Left ventricle myocardium inferior (tissue), 1 donor: Measurements from ENCODE around the gene NPHP3. TPM values are rescaled to one million over a fixed set of nuclear protein-coding genes. Genes with fewer than 3 reads are reported as not detected.

Experiments
- DNase-seq: peaks from one replicate; pipeline ENCODE4 v3.0.0-alpha.2; 2020
- H3K27ac ChIP-seq: fragments of 200-600 bp; replicated peaks from 2 replicates; pipeline ENCODE4 v1.8.0; 2021
- H3K27me3 ChIP-seq: fragments of 200-600 bp; 2 replicates; pipeline ENCODE4 v1.8.0; 2021; ENCODE audit warnings: low read depth
- H3K36me3 ChIP-seq: fragments of 200-600 bp; 2 replicates; pipeline ENCODE4 v1.8.0; 2021
- H3K4me1 ChIP-seq: fragments of 200-600 bp; 2 replicates; pipeline ENCODE4 v1.8.0; 2021
- H3K4me3 ChIP-seq: fragments of 200-600 bp; 2 replicates; pipeline ENCODE4 v1.8.0; 2021; ENCODE audit warnings: mild to moderate bottlenecking, moderate library complexity
- H3K9me3 ChIP-seq: fragments of 200-600 bp; replicated peaks from 2 replicates; pipeline ENCODE4 v1.8.0; 2021
- intact Hi-C: fragments of 100-400 bp; cut with micrococcal nuclease; formaldehyde crosslinking; loops from one replicate; pipeline ENCODE4 v1.11.0; 2022
- total RNA-seq: library from RNA; stranded (reverse); fragmentation: NEBNext Ultra II Directional; extraction: Animal tissue kit (Norgen Biotek cat#: 25700); gene quantifications from one replicate; pipeline ENCODE4 v1.2.1, GENCODE V29; 2021
- TF ChIP-seq, protein P1 (sequence below): fragments of 200-600 bp; IDR thresholded peaks from 2 replicates; pipeline ENCODE4 v1.8.0; 2021; ENCODE audit warnings: antibody characterized with exemption, mild to moderate bottlenecking, borderline replicate concordance
- donor health status: DM: no; HTN: yes; CAD: no; lungs with severe emphysema.

The NPHP3 gene
- total RNA-seq, 1 donor from 2014 or later: 10.1 TPM

DNA sequence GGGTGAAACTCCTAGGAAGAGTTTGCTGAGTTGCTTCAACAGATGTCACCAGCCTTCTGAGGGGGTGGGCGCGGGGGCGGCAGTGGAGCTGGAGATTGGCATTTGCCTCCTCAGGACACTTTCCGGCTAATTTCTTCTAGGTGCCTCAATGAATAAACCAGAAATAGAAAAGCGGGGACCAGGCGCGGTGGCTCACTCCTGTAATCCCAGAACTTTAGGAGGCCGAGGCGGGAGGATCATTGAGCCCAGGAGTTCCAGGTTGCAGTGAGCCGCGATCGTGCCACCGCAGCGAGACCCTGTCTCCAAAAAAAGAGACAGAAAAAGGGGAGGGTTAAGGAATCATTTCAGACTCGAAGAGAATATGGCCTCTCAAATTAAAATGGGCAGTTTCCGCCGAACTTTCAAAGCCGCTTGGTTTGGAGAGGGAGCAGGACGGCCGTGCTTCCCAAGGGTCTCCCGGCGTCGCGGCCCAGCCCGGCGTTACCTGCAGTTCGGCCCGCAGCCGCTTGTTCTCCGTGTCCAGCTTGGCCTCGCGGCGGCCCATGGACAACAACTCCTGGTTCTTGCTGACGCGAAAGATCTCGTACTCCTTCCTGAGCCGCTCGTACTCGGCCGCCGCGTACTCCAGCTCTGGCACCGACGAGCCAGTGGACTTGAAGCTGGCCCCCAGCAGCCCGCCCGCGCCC, 587 bp downstream of the NPHP3 start:
- TF ChIP-seq, protein P1, sequence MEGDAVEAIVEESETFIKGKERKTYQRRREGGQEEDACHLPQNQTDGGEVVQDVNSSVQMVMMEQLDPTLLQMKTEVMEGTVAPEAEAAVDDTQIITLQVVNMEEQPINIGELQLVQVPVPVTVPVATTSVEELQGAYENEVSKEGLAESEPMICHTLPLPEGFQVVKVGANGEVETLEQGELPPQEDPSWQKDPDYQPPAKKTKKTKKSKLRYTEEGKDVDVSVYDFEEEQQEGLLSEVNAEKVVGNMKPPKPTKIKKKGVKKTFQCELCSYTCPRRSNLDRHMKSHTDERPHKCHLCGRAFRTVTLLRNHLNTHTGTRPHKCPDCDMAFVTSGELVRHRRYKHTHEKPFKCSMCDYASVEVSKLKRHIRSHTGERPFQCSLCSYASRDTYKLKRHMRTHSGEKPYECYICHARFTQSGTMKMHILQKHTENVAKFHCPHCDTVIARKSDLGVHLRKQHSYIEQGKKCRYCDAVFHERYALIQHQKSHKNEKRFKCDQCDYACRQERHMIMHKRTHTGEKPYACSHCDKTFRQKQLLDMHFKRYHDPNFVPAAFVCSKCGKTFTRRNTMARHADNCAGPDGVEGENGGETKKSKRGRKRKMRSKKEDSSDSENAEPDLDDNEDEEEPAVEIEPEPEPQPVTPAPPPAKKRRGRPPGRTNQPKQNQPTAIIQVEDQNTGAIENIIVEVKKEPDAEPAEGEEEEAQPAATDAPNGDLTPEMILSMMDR: peak; percentile 64
- peaks cover 25% of the 10 kb centered on the region for H3K36me3 ChIP-seq
- H3K27ac ChIP-seq: peak overlapping the region; percentile 99
- peak overlapping the region; percentile 95 for H3K4me3 ChIP-seq
- intact Hi-C loops: loop anchor here (10.0 kb wide), 1 partner anchor 853 kb away; the partner anchor contains the start of gene CDV3
- no peaks in the 10 kb centered on the region for H3K9me3 ChIP-seq
- H3K27me3 ChIP-seq: no peaks in the 10 kb centered on the region
- peak; percentile 70 for DNase-seq
- H3K4me1 ChIP-seq: peaks cover 54% of the 10 kb centered on the region

DNA sequence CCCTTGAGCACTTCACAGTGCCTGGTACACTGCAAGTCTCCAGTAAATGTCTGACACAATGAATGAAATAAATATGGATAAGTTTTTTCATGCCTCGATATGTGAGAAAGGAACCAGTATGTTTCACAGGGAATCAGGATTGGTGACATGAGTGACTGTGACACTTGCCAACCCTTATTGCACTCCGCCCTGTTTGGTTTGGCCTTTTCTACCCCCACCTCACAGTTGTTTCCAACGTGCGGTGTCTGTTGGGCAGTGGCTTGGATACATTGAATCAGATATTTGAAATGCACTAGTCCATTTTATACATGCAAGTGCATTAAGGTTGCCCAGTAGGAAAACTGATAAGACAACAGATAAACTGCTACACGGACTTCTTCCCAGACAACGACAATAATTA, 2.0 kb downstream of the NPHP3 start:
- intact Hi-C loops: loop anchor here (10.0 kb wide), 1 partner anchor 855 kb away; the partner anchor contains the start of gene CDV3
- no peaks in the 10 kb centered on the region for H3K9me3 ChIP-seq
- H3K4me3 ChIP-seq: peak overlapping the region; percentile 95
- peaks cover 39% of the 10 kb centered on the region for H3K36me3 ChIP-seq
- H3K27me3 ChIP-seq: no peaks in the 10 kb centered on the region
- TF ChIP-seq, protein P1: no peak
- H3K4me1 ChIP-seq: peaks cover 52% of the 10 kb centered on the region
- no peak for DNase-seq
- no peak overlapping the region for H3K27ac ChIP-seq

DNA sequence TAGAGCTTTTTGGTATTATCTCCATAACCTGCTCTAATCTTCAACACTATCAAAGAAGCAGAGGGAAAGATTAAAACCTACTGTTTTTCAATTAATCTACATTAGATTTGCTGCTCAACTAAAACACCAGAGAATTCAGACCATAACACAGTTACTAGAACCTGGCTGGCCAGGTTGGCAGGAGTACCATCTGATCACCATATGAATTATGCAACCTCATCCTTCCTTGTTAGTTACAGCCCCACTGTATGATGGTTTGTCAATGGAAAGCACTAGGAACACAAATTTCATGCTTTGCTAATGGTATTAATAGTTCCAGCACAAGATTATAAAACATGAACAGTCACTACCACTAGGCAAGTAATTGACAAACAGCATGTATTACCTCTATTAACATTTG, 5.8 kb downstream of the NPHP3 start:
- H3K9me3 ChIP-seq: no peaks in the 10 kb centered on the region
- peaks cover 44% of the 10 kb centered on the region for H3K4me1 ChIP-seq
- no peak for DNase-seq
- intact Hi-C loops: no loop called here
- no peak overlapping the region for H3K4me3 ChIP-seq
- no peaks in the 10 kb centered on the region for H3K27me3 ChIP-seq
- H3K36me3 ChIP-seq: peaks cover 66% of the 10 kb centered on the region
- H3K27ac ChIP-seq: no peak overlapping the region
- TF ChIP-seq, protein P1: no peak

DNA sequence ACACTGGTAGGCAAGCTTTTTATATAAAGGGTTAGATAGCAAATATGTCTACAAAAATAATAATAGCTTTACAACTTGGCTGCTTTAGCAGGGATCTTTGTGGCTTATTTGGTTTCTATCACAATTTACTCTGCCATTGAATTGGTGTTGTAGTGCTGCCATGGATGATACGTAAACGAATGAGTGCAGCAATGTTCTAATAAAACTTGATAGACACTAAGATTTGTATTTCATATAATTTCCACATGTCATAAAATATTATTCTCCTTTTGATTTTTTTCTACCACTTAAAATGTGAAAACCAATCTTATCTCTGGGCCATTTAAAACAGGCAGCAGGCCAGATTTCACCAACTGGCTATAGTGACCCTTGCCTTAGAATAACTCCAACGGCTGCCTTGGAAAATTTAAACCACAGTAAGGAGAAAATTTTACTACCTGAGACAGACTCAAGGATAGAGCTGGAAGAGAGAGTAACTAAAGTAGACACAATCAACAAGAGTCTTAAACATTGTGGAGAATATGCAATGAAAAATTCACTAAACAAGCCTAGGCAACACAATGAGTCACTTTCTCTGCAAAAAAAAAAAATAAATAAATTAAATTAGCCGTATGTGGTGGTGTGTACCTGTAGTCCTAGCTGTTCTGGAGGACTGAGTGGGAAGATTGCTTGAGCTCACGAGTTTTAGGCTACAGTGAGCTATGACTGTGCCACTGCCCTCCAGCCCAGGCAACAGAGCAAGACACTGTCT, 8.1 kb downstream of the NPHP3 start:
- no peaks in the 10 kb centered on the region for H3K27me3 ChIP-seq
- no peak overlapping the region for H3K27ac ChIP-seq
- TF ChIP-seq, protein P1: no peak
- DNase-seq: no peak
- no peak overlapping the region for H3K4me3 ChIP-seq
- no peaks in the 10 kb centered on the region for H3K9me3 ChIP-seq
- intact Hi-C loops: no loop called here
- H3K36me3 ChIP-seq: peaks cover 85% of the 10 kb centered on the region
- H3K4me1 ChIP-seq: peaks cover 21% of the 10 kb centered on the region

DNA sequence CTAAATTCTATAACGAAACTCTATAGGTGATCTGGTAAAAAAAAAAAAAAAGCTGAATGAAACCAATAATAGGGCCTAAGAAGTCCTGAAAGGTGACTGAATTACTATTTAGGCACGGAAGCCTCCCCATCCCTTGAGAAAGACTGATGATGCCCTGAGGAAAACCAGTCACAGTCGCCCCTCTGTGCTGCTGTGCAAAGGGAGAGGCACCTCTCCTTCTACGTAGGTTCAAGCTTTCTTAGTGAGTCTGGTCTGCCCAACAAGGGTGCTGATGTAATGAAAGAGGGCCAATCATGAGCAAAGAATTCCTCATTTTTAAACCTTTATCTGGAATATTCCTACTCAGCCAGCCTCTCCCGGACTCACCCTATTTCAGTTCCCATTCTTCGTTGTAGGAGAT, 11.9 kb downstream of the NPHP3 start:
- TF ChIP-seq, protein P1: no peak
- H3K4me1 ChIP-seq: peaks cover 10% of the 10 kb centered on the region
- H3K27ac ChIP-seq: no peak overlapping the region
- no peak for DNase-seq
- intact Hi-C loops: no loop called here
- H3K27me3 ChIP-seq: no peaks in the 10 kb centered on the region
- peaks cover 84% of the 10 kb centered on the region for H3K36me3 ChIP-seq
- H3K9me3 ChIP-seq: no peaks in the 10 kb centered on the region
- no peak overlapping the region for H3K4me3 ChIP-seq
